ENCODE data around the gene TDRKH. TPM values are rescaled to one million over a fixed set of nuclear protein-coding genes. Genes with fewer than 3 reads are reported as not detected.

Gene TDRKH
- total and polyA plus RNA-seq, 5 experiments from 2014 or later: 14.7 to 23.2 (median 15.9) TPM

DNA sequence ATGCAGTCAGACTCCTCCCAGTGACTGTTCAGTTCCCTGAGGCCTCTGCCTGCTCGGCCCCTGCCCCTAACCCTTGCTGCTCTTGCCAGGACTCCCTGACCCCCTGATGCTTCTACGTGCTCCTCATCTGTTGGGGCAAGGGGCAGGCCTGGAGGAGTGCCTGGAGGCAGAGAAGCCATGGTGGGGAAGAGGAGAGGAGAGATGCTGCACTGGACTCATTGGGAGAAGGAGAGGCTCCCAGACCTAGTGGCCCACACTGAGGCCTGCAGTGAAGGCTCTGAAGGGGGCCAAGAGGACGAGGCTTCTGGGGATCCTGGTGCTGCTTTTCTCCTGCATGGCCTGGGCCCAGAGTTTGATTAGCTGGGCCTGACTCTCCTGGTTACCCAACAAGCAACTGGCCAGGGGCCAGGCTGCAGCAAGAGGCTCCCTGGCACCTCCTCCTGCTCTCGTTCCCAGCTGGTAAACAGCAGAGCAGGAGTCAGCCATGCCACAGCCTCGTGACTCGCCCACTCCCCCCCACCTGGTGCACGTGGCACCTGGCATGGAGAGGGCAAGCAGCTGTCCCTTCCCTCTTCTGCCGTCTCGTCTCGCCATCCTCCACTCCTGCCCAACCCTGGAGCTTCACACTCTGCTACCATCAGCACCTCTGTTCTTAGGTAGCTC is 42.1 kb upstream of the TDRKH start:
- Mint-ChIP-seq H3K36me3 (no peaks in the 10 kb centered on the region), H3K4me3 (peak overlapping the region in 2 of 10 donors; percentile 2 to 49), H3K27me3 (peaks cover 0 to 2% (median 0%) of the 10 kb centered on the region in 5 donors), H3K9me3 (no peaks in the 10 kb centered on the region), H3K4me1 (peaks cover 45 to 86% (median 82%) of the 10 kb centered on the region in 4 donors), H3K27ac (peak overlapping the region in 9 of 10 donors; percentile 37 to 90 (median 85))
- DNase-seq: peak in 1 of 10 donors; percentile 53
- POLR2A ChIA-PET: interaction anchor here (0.6 kb wide), 1 partner anchor 404 kb away, joined by 3 read pairs; no protein-coding TSS in a partner anchor
- no peak for ATAC-seq

- H3K4me1 Mint-ChIP-seq: peaks cover 39 to 78% (median 74%) of the 10 kb centered on the region in 4 donors
- H3K4me3 Mint-ChIP-seq: peak within 1 kb of the TSS in 6 of 10 donors; percentile 29 to 60 (median 40)
- POLR2A ChIA-PET: no interaction called here
Observed at GRCh38 chr1:151831605-151832004, 41.3 kb upstream of the TDRKH start, which contains the start of gene RORC. RORC (minus strand) TSS chr1:151831802; CDS start chr1:151831764, 38 bp downstream.

DNA sequence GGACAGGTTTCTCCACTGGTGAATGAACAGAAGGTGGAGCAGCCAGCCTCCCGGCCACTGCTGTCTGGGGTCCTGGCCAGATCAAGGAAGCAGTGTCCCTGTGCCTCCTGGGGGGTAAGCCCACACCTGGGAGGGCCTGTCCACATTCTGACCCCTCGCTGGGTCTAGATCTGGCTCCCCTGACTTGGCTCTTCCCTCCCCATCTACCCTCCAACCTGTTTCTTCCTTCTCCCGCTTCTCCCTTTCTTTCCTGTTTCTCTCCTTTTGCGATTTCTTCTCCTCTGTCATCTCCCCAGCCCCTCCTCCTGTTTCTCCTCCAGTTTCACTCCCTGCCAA is 40.9 kb upstream of the TDRKH start:
- no peaks in the 10 kb centered on the region for H3K36me3 Mint-ChIP-seq
- H3K4me3 Mint-ChIP-seq: peak overlapping the region in 1 of 10 donors; percentile 29
- DNase-seq: no peak
- peak overlapping the region in 5 of 10 donors; percentile 29 to 90 (median 71) for H3K27ac Mint-ChIP-seq
- H3K27me3 Mint-ChIP-seq: no peaks in the 10 kb centered on the region
- H3K9me3 Mint-ChIP-seq: no peaks in the 10 kb centered on the region
- no peak for ATAC-seq
- peaks cover 36 to 78% (median 73%) of the 10 kb centered on the region in 4 donors for H3K4me1 Mint-ChIP-seq
- POLR2A ChIA-PET: no interaction called here

More at GRCh38 chr1:151831605-151832004, 41.3 kb upstream of the TDRKH start, which contains the start of gene RORC:
- Mint-ChIP-seq H3K27ac (peak within 1 kb of the TSS in 9 of 10 donors; percentile 25 to 90 (median 85)), H3K36me3 (no peaks in the 10 kb centered on the region), H3K27me3 (peaks cover 0 to 2% (median 0%) of the 10 kb centered on the region in 5 donors), H3K9me3 (no peaks in the 10 kb centered on the region)
- DNase-seq: peak in 1 of 10 donors; percentile 52
- no peak for ATAC-seq

DNA sequence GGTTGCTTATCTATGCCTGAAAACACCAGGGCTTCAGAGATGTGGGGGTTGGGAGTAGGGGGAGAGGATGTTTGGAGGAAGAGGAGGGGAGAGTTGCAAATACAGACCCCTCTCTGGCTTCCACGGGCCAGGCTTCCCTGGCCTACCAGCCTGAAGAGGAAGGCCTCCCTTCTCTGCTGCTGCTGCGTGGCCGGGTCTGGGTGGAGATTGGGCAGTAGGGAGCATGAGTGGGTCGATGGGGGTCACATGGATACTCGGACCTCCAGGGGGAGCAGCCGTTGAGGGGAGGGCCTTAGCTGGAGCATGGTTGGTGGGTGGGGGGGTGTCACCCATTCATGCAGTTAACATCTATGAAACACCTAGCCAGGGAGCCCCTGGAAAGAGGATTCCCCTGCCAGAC is 39.8 kb upstream of the TDRKH start:
- no peaks in the 10 kb centered on the region for H3K27me3 Mint-ChIP-seq
- H3K4me1 Mint-ChIP-seq: peaks cover 36 to 83% (median 75%) of the 10 kb centered on the region in 4 donors
- H3K9me3 Mint-ChIP-seq: no peaks in the 10 kb centered on the region
- H3K4me3 Mint-ChIP-seq: peak overlapping the region in 7 of 10 donors; percentile 26 to 89 (median 62)
- no peaks in the 10 kb centered on the region for H3K36me3 Mint-ChIP-seq
- no peak for DNase-seq
- POLR2A ChIA-PET: interaction anchor here (0.6 kb wide), 1 partner anchor 76 kb away, joined by 3 read pairs; no protein-coding TSS in a partner anchor
- H3K27ac Mint-ChIP-seq: peak overlapping the region in 9 of 10 donors; percentile 56 to 91 (median 81)
- ATAC-seq: no peak

DNA sequence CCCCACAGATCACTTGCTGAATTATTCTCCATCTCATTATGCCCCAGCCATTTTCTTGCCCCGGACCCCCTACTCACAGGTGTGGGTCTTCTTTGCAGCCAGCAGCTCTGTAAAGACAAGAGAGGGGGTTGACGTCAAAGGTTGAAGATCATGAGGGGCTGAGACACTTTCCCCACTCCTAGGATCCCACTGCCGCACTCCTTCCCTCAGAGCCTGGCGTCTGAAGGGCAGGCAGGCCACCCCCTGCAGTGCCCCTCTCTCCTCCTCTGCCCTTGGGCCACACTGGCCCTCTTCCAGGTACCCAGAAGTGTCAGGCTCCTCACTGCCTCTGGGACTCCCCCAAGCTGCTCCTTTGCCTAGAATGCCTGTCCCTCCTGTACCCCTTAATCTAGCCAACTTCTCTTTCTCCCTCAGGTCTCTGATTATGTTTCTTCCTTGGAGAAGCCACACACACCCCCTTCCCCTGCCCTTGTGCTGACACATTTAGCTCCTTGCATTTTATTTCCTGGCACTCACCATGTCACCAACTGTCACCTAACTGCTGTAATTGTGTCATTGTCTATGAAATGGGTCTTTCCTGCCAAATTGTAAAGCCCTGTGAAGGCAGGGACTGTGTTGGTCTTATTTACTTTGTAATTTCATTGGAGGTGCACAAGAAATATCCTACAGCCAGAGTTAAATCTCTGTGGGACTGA is 39.2 kb upstream of the TDRKH start:
- H3K9me3 Mint-ChIP-seq: no peaks in the 10 kb centered on the region
- no peaks in the 10 kb centered on the region for H3K27me3 Mint-ChIP-seq
- POLR2A ChIA-PET: interaction anchor here (0.9 kb wide), 1 partner anchor 9 kb away, joined by 3 read pairs; no protein-coding TSS in a partner anchor
- ATAC-seq (no peak), DNase-seq (peak in 1 of 10 donors; percentile 24)
- peaks cover 36 to 84% (median 73%) of the 10 kb centered on the region in 4 donors for H3K4me1 Mint-ChIP-seq
- H3K4me3 Mint-ChIP-seq: peak overlapping the region in 9 of 10 donors; percentile 55 to 89 (median 68)
- H3K36me3 Mint-ChIP-seq: no peaks in the 10 kb centered on the region
- H3K27ac Mint-ChIP-seq: peak overlapping the region; percentile 64 to 91 (median 84)

GRCh38 chr1:151828921-151829320 is 38.6 kb upstream of the TDRKH start:
- Mint-ChIP-seq H3K27me3 (no peaks in the 10 kb centered on the region), H3K4me1 (peaks cover 37 to 80% (median 67%) of the 10 kb centered on the region in 4 donors), H3K4me3 (peak overlapping the region in 9 of 10 donors; percentile 55 to 89 (median 68)), H3K27ac (peak overlapping the region; percentile 64 to 91 (median 79)), H3K36me3 (no peaks in the 10 kb centered on the region), H3K9me3 (no peaks in the 10 kb centered on the region)
- DNase-seq (peak in 1 of 10 donors; percentile 30), ATAC-seq (peak in 1 of 2 donors; percentile 26)
- POLR2A ChIA-PET: interaction anchor here (0.9 to 1.2 kb wide), 2 partner anchors 8 kb away, joined by 3 to 6 read pairs; no protein-coding TSS in a partner anchor

DNA sequence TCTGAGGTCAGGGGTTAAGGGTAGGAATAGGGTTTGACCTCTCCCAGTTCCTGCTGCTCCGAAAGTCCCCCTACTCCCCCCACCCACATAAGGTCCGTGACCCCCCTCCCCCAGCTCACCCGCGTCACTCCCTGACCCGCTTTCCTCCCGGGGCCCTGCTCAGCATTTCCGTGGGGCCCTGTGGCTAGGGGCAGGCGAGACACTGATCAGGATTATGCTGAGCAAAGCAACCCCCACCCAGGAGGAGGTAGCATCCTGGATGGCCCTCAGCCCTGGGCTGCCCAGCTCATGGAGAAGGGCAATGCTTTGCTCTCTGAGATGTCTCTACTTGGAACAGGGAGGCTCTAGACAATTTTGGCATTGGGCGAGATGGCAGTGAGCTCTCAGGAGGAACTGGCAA is 37.6 kb upstream of the TDRKH start:
- H3K4me3 Mint-ChIP-seq: peak overlapping the region in 7 of 10 donors; percentile 42 to 74 (median 56)
- peaks cover 30 to 69% (median 58%) of the 10 kb centered on the region in 4 donors for H3K4me1 Mint-ChIP-seq
- H3K9me3 Mint-ChIP-seq: no peaks in the 10 kb centered on the region
- H3K27me3 Mint-ChIP-seq: no peaks in the 10 kb centered on the region
- ATAC-seq (no peak), DNase-seq (peak in 1 of 10 donors; percentile 34)
- POLR2A ChIA-PET: interaction anchor here (0.7 to 1.6 kb wide), 3 partner anchors 9 to 696 kb away, joined by 4 to 6 read pairs (median 5); no protein-coding TSS in a partner anchor
- H3K27ac Mint-ChIP-seq: peak overlapping the region in 8 of 10 donors; percentile 5 to 91 (median 54)
- H3K36me3 Mint-ChIP-seq: no peaks in the 10 kb centered on the region

- peaks cover 27 to 64% (median 54%) of the 10 kb centered on the region in 4 donors for H3K4me1 Mint-ChIP-seq
- no peaks in the 10 kb centered on the region for H3K27me3 Mint-ChIP-seq
- POLR2A ChIA-PET: interaction anchor here (1.0 kb wide), 1 partner anchor 63 kb away, joined by 3 read pairs; the partner anchor contains the start of gene MRPL9
- H3K9me3 Mint-ChIP-seq: no peaks in the 10 kb centered on the region
- ATAC-seq: no peak
- DNase-seq: peak in 1 of 10 donors; percentile 52
- H3K4me3 Mint-ChIP-seq: peak overlapping the region in 2 of 10 donors; percentile 19 to 57
- H3K27ac Mint-ChIP-seq: peak overlapping the region in 6 of 10 donors; percentile 31 to 75 (median 48)
- H3K36me3 Mint-ChIP-seq: no peaks in the 10 kb centered on the region
Observed at GRCh38 chr1:151825751-151826660, 35.7 kb upstream of the TDRKH start.

- Mint-ChIP-seq H3K27ac (peak overlapping the region in 2 of 10 donors; percentile 44 to 78), H3K27me3 (no peaks in the 10 kb centered on the region), H3K4me1 (peaks cover 30 to 64% (median 55%) of the 10 kb centered on the region in 4 donors), H3K9me3 (no peaks in the 10 kb centered on the region), H3K4me3 (peak overlapping the region in 1 of 10 donors; percentile 52), H3K36me3 (no peaks in the 10 kb centered on the region)
- POLR2A ChIA-PET: interaction anchor here (0.7 to 1.0 kb wide), 2 partner anchors 62 to 289 kb away, joined by 3 read pairs; partner anchors contain the start of gene MRPL9
- peak in 1 of 10 donors; percentile 52 for DNase-seq
- ATAC-seq: no peak
Observed at GRCh38 chr1:151825204-151825603, 34.9 kb upstream of the TDRKH start.

DNA sequence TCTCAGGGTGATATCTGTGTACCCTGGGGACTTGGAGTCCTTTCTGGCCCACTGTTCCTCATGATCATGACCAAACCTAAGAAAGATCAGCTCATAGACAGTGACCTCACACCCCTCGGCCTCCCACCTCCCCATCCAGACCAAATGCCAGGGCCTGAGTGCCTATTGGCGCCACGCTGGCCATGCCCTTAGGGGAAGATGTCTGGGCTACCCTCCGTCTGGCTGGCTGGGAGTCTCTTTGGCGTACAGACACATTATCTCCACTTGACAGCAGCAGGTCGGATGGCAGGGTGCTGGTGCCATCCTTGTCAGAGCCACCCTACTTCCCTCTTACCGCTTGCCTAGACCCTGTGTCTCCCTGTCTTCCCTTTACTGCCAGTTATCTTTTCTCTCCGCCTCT is 32.9 kb upstream of the TDRKH start:
- peak overlapping the region in 5 of 10 donors; percentile 2 to 58 (median 16) for H3K27ac Mint-ChIP-seq
- DNase-seq: peak in 1 of 10 donors; percentile 6
- no peaks in the 10 kb centered on the region for H3K27me3 Mint-ChIP-seq
- POLR2A ChIA-PET: no interaction called here
- no peaks in the 10 kb centered on the region for H3K9me3 Mint-ChIP-seq
- peaks cover 20 to 52% (median 43%) of the 10 kb centered on the region in 4 donors for H3K4me1 Mint-ChIP-seq
- H3K4me3 Mint-ChIP-seq: peak overlapping the region in 1 of 10 donors; percentile 52
- no peaks in the 10 kb centered on the region for H3K36me3 Mint-ChIP-seq
- ATAC-seq: no peak

GRCh38 chr1:151822404-151822803 is 32.1 kb upstream of the TDRKH start:
- POLR2A ChIA-PET: interaction anchor here (0.6 kb wide), 1 partner anchor 300 kb away, joined by 5 read pairs; no protein-coding TSS in a partner anchor
- DNase-seq: peak in 1 of 10 donors; percentile 37
- H3K4me3 Mint-ChIP-seq: peak overlapping the region in 1 of 10 donors; percentile 39

More at GRCh38 chr1:151822404-151822803, 32.1 kb upstream of the TDRKH start:
- ATAC-seq: no peak
- Mint-ChIP-seq H3K9me3 (no peaks in the 10 kb centered on the region), H3K4me1 (peaks cover 17 to 47% (median 42%) of the 10 kb centered on the region in 4 donors), H3K27me3 (no peaks in the 10 kb centered on the region), H3K27ac (peak overlapping the region in 2 of 10 donors; percentile 5 to 53), H3K36me3 (no peaks in the 10 kb centered on the region)

All from naive thymus-derived CD8-positive, alpha-beta T cell (primary cell).